HUDEP-2 (cell line): Measurements from ENCODE around the gene COL9A1.

Experiments
- DNase-seq, 76 experiments: peaks; one replicate each; lab custom pipeline; 2025; ENCODE audit not compliant: unreplicated experiment in 76 of 76; lab: John Stamatoyannopoulos, UW

COL9A1 gene

GRCh38 chr6:70236343-70236742, 66.5 kb downstream of the COL9A1 start:
- DNase-seq = no peak

GRCh38 chr6:70234561-70235236, 68.2 kb downstream of the COL9A1 start:
- DNase-seq = no peak

- no peak for DNase-seq
Measured at GRCh38 chr6:70231311-70231710, 71.6 kb downstream of the COL9A1 start.

- DNase-seq = no peak
Measured at GRCh38 chr6:70225055-70225454, 77.8 kb downstream of the COL9A1 start.

GRCh38 chr6:70222439-70222749, 80.5 kb downstream of the COL9A1 start:
- DNase-seq = no peak

GRCh38 chr6:70221715-70222438, 81.0 kb downstream of the COL9A1 start:
- DNase-seq = no peak

GRCh38 chr6:70221025-70221714, 81.7 kb downstream of the COL9A1 start:
- DNase-seq = peak in 8 of 76 experiments; percentile 4 to 22 (median 12)

- no peak for DNase-seq
Measured at GRCh38 chr6:70219943-70220613, 82.8 kb downstream of the COL9A1 start.

- no peak for DNase-seq
Measured at GRCh38 chr6:70216767-70217166, 86.1 kb downstream of the COL9A1 start.

- DNase-seq = no peak
Measured at GRCh38 chr6:70215460-70216108, 87.3 kb downstream of the COL9A1 start.

- DNase-seq = no peak
Measured at GRCh38 chr6:70210462-70210861, 92.4 kb downstream of the COL9A1 start.

- DNase-seq = no peak
Measured at GRCh38 chr6:70208235-70208790, 94.6 kb downstream of the COL9A1 start.

- DNase-seq = no peak
Measured at GRCh38 chr6:70198785-70199184, 104.1 kb downstream of the COL9A1 start.

- no peak for DNase-seq
Measured at GRCh38 chr6:70196531-70196930, 106.4 kb downstream of the COL9A1 start.

GRCh38 chr6:70194421-70194820, 108.5 kb downstream of the COL9A1 start:
- no peak for DNase-seq

- DNase-seq = no peak
Measured at GRCh38 chr6:70188202-70188601, 114.7 kb downstream of the COL9A1 start.

- DNase-seq = no peak
Measured at GRCh38 chr6:70186461-70186860, 116.4 kb downstream of the COL9A1 start.

GRCh38 chr6:70184723-70185122, 118.2 kb downstream of the COL9A1 start:
- DNase-seq = no peak

- DNase-seq = no peak
Measured at GRCh38 chr6:70183538-70183937, 119.3 kb downstream of the COL9A1 start.

GRCh38 chr6:70180901-70181599, 121.8 kb downstream of the COL9A1 start:
- no peak for DNase-seq
